ENCODE measurements around the gene PRR5L.
"Not testable (repeated sequence)": the region's sequence is repeated elsewhere in the genome, so short reads cannot be mapped to it uniquely, and the experiment has no call there.

Gene PRR5L

DNA sequence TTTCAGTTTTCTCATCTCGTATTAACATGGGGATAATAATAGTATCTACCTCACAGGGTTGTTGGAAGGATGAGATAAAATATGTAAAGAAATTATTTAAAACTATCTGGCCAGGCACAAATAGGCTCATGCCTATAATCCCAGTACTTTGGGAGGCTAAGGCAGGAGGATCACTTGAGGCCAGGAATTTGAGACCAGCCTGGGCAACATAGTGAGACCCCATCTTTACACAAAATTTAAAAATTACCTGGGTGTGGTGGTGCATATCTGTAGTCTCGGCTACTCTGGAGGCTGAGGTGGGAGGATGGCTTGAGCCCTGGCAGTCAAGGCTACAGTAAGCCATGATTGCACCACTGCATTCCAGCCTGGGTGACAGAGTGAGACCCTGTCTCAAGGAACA, 215.0 kb downstream of the PRR5L start:
- not testable (repeated sequence) for DNase-seq

DNA sequence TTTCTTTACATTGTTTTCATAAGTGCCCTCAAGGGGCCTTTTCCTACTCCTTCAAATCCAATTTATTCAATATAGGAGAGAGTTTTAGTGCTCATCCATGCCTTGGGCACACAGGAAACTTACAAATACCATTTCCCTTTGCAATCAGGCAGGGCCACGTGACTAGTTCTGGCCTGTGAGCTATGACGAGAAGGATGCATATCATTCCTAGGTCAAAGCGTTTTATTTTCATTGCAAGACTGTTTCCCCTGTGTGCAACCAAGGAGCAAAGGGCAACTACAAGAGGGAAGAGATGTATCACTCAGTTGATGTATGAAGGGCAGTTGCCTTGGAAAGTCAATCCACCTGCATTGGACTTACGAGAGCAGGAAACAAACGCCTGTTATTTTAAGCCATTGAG, 215.9 kb downstream of the PRR5L start:
- no peak for DNase-seq

DNA sequence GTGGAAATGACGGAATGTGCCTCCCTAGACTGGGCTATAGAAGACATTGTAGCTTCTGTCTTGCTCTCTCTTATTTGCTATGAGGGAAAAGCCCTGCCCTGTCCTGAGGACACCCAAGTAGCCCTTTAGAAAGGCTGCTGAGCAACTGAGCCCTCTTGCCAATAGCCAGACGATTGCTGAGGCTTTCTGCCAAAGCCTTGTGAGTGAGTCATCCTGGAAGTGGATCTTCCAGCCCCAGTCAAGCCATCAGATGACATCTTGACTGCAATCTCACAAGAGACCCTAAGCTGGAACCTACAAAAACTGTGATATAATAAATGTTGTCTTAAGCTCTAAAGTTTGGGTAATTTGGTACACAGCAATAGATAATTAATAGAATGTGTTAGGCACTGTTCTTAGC, 217.9 kb downstream of the PRR5L start:
- no peak for DNase-seq

Measured in DMS153 (cell line).